Cortex of kidney (tissue), 1 donor: Measurements from ENCODE around the gene FOSL1.

Experiments used
- DNase-seq: peaks from one replicate; lab custom pipeline; 2025; lab: John Stamatoyannopoulos, UW

FOSL1 gene

GRCh38 chr11:65919573-65920371, 19.6 kb upstream of the FOSL1 start:
- DNase-seq: no peak

DNA sequence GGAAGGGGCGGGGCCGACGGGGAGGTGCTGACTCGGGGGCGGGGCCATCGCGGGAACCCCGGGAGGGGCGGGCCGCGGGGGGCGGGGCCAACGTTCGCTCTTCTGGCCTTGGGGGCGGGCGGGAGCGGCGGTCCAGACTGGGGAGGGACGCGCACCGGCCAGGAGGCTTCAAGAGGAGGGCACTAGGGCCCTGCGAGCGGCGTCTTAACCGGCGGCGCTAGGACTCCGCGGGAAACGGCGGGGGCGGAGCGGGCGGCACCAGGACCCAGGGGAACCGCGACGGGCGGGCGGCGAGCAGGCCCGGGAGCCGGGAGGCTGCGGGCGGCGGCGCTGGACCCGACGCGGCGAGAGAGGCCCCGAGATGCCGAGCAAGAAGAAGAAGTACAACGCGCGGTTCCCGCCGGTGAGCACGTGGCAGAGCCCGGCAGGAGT, 19.0 kb upstream of the FOSL1 start, which contains the start of gene DRAP1:
Gene DRAP1 (plus strand): TSS at position 286 of the 432 bp plus-strand sequence. CDS start 76 bp downstream, at position 362.
- DNase-seq: peak; percentile 82

- DNase-seq: no peak
Observed at GRCh38 chr11:65918211-65919140, 18.3 kb upstream of the FOSL1 start, which contains the start of gene C11orf68. Gene C11orf68 (minus strand): TSS chr11:65919062. CDS start chr11:65919031, 31 bp downstream.

DNA sequence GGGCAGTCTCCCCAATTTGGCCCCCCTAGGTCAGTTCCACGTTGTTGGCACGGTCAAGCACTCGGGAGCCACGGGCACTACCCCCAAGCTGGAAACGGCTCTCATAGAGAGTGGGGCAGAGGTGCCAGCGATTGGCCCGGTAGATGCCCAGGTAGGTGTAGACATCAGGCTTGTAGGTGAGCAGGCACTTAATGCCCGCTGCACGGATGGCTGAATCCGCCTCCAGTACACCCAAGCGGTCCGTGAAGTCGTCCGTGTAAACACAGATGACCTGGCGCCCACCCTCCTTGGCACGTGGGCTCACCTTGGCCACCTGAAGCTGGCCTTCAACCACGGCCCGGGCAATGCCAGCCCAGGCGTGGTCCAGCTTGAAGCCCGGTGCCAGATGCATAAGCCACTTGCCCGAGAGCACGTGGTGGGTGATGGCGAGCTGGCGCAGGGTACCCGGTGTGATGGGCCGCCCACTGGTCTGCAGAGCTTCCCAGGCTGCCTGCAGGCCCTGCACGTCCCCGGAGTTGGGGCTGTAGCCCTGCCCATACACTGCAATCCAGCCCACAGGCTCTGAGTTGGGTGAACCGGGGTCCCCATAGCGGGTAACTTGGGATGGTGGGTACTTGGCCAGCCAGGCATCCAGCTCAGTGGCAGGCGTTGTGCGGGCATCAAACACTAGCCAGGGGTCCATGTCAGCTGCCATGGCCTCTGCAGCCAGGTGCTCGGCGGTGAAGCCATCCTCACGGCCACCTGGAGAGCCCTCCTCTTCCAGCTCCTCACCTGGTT, 17.4 kb upstream of the FOSL1 start:
- DNase-seq: no peak

DNA sequence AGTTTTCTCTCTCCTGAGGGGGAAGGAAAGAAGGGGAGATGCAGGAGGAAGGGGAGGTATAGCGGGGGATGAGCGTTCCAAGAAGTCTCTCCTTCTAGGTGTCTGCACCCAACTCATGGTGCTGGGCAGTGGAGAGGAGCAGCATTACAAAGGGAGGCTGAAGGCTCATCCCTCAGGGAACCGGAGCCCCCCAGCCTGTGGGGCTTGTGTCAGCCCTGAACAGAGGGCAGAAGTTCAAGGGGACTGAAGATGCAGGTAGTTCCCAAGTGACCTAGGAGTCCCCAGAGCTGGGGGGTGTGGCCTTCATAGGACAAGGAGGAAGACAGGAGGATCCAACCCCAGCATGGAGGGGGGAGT, 16.9 kb upstream of the FOSL1 start:
- DNase-seq: no peak

- no peak for DNase-seq
Observed at GRCh38 chr11:65916391-65916790, 16.2 kb upstream of the FOSL1 start.

GRCh38 chr11:65915821-65916251, 15.6 kb upstream of the FOSL1 start:
- DNase-seq: no peak

DNA sequence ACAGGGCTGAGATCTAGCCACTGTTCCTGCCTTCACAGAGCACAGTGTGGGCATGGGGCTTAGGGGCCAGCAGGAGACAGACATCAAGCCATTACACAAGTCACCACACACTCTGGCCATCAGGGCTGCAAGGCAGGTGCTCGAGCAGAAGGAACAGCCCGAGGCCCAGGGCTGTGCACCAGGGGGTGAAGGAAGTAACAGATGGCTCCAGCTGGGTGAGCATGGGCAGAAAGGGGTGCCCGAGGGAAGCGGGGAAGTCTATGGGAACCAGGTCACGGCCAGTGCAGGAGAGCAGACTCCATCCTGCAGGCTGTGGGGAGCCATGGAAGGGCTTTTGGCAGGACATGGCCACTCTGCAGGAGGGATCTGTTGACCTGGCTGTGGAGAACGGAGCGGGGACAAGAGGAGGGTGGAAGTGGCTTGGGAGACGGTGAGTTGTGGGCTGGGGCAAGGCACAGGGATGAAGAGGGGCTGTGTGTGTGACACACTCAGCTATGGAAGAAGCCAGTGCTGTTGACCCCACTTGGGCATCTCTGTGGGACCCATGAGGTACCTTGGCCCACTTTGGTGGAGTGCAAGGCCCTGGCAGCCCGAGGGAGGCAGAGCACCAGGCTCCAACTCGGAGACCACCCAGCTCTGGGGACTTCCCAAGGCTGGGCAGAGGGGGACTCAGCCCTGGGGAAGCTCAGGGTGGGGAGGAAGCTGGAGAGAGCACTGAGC, 15.1 kb upstream of the FOSL1 start:
- DNase-seq: no peak

GRCh38 chr11:65912845-65913244, 12.7 kb upstream of the FOSL1 start:
- DNase-seq: no peak

DNA sequence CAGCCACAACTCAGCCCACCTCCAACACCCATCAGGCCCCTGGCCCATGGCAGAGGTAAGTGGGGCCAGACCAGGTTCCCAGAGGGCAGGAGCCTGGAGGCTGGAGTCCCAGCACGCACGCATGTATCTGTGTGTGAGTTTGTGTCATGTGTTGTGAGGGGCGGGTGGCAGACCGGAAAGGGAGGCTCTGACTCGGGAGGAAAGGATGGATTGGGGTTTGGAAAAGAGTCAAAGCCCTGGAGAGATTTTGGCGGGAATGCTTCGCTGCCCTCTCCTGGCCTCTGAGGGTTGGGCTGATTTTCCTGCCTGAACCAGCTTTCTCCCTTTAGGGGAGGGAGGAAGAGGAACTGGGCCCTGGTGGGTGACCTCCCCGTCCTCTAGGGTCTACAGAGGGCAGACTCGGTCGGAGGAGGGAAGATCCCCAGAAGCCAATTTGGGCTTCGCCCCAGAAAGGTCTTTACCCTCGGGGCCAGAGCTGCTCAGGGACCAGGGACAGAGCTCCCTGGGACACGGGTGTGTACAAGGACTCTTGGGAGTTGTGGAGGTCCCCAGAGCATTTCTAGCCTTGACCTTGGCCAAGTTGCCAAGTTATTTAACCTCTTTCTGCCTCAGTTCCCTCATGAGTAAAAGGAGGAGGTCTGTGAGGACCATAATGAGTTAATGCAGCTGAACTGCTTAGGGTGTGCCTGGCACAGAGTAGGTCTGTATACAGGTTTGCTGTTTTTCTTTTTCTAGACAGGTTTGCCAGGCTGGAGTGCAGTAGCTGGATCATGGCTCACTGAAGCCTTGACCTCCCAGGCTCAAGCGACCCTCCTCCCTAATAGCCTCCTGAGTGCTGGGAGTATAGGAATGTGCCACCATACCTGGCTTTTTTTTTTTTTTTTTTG, 11.7 kb upstream of the FOSL1 start:
- DNase-seq: no peak

DNA sequence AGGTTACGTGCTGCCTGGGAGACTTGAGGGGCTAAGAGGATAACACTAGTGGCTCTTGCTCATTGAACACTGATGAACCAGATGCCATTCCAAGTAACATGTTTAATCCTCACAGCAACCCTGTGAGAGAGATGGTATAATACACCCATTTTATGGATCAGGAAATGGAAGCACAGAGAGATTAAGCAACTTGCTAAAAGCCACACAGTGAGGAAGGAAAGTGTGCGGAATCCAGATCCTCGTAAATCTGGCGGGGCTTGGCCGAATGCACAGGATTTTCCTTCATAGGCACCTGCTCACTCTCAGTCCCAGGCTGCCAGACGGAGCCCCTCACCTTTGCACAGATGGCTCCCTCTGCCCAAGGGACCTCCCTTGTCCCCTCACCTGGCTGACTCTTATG, 7.7 kb upstream of the FOSL1 start:
- DNase-seq: no peak

GRCh38 chr11:65906602-65907001, 6.4 kb upstream of the FOSL1 start:
- DNase-seq: no peak

DNA sequence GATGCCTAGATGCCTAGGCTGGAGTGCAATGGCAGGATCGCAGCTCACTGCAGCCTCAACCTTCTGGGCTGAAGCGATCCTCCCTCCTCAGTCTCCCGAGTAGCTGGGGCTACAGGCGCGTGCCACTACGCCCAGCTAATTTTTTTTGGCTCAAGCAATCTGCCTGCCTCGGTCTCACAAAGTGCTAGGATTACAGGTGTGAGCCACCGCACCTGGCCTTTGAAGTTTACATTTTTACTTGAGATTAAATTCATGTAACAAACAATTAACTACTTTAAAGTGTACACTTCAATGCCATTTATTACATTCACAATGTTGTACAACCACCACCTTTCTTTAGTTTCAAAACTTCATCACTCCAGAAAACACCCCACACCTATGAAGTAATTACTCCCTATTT, 3.5 kb upstream of the FOSL1 start:
- no peak for DNase-seq

DNA sequence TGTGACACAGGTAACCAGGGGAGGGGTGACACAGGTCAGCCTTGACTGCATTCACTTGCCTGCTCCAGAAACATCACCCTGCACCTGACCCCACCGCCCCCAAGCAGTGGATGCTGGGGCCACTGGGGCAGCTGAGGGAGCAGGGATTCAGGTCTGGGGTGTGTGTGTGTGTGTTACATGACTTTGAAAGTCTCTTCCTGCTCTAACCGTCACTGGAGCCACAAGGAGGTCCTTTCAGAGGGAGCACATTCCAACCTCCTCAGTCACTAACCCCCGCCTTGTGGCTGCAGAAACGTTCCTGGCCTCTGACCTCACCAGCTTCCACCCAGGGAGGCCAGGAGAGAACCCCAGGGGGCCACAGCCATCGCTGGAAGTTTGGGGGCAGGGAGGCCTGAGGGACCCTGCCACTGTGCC, 2.9 kb upstream of the FOSL1 start:
- no peak for DNase-seq

GRCh38 chr11:65900899-65901180, 652 bp upstream of the FOSL1 start:
- no peak for DNase-seq

- DNase-seq: no peak
Observed at GRCh38 chr11:65899356-65900124, 648 bp downstream of the FOSL1 start.

- no peak for DNase-seq
Observed at GRCh38 chr11:65898656-65899355, 1.4 kb downstream of the FOSL1 start.

GRCh38 chr11:65897020-65897471, 3.1 kb downstream of the FOSL1 start:
- DNase-seq: no peak
